Ishikawa (cell line): Measurements from ENCODE around the gene RELN.

Experiments
- CREB1 ChIP-seq: IDR thresholded peaks from 2 replicates; pipeline ENCODE4 v1.6.1; 2012; ENCODE audit warnings: low read depth
- TF ChIP-seq, protein P1 (sequence below): IDR thresholded peaks from 2 replicates; pipeline ENCODE4 v1.6.1; 2012; ENCODE audit warnings: low read depth, mild to moderate bottlenecking

DNA sequence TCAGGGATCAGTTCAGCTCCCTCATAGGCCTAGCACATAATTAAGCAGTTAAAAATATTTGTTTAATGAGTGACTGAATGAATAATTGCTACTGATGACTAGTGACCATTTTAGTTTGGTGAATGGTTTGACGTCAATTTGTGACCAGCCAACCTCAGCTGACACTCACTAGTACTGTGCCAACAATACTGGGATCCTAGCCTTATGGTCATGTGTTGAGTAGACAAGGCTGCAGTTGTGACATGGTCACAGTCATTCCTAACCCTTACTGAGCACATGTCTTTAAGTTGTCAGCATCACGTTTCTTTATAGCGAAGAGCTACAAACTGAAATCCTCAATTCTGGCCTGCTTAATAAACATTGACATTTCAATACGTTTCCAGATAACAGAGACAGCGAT, 456.5 kb downstream of the RELN start:
- TF ChIP-seq CREB1: no peak
- TF ChIP-seq, protein P1, sequence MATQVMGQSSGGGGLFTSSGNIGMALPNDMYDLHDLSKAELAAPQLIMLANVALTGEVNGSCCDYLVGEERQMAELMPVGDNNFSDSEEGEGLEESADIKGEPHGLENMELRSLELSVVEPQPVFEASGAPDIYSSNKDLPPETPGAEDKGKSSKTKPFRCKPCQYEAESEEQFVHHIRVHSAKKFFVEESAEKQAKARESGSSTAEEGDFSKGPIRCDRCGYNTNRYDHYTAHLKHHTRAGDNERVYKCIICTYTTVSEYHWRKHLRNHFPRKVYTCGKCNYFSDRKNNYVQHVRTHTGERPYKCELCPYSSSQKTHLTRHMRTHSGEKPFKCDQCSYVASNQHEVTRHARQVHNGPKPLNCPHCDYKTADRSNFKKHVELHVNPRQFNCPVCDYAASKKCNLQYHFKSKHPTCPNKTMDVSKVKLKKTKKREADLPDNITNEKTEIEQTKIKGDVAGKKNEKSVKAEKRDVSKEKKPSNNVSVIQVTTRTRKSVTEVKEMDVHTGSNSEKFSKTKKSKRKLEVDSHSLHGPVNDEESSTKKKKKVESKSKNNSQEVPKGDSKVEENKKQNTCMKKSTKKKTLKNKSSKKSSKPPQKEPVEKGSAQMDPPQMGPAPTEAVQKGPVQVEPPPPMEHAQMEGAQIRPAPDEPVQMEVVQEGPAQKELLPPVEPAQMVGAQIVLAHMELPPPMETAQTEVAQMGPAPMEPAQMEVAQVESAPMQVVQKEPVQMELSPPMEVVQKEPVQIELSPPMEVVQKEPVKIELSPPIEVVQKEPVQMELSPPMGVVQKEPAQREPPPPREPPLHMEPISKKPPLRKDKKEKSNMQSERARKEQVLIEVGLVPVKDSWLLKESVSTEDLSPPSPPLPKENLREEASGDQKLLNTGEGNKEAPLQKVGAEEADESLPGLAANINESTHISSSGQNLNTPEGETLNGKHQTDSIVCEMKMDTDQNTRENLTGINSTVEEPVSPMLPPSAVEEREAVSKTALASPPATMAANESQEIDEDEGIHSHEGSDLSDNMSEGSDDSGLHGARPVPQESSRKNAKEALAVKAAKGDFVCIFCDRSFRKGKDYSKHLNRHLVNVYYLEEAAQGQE: no peak
